GM12875 (cell line): ENCODE results near the gene POLR3F.
"Not testable (repeated sequence)": the region's sequence is repeated elsewhere in the genome, so short reads cannot be mapped to it uniquely, and the experiment has no call there.

ENCODE experiments used
- H3K4me3 ChIP-seq: one replicate; pipeline ENCODE4 v1.5.1; 2011; ENCODE audit warnings: low read depth, low read length, control low read depth
- TF ChIP-seq, protein P1 (sequence below): IDR thresholded peaks from 2 replicates; pipeline ENCODE4 v1.5.1; 2011; ENCODE audit warnings: low read depth, mild to moderate bottlenecking, control low read depth, inconsistent platforms, low read length, moderate library complexity, borderline replicate concordance; ENCODE audit not compliant: insufficient read depth

POLR3F gene

DNA sequence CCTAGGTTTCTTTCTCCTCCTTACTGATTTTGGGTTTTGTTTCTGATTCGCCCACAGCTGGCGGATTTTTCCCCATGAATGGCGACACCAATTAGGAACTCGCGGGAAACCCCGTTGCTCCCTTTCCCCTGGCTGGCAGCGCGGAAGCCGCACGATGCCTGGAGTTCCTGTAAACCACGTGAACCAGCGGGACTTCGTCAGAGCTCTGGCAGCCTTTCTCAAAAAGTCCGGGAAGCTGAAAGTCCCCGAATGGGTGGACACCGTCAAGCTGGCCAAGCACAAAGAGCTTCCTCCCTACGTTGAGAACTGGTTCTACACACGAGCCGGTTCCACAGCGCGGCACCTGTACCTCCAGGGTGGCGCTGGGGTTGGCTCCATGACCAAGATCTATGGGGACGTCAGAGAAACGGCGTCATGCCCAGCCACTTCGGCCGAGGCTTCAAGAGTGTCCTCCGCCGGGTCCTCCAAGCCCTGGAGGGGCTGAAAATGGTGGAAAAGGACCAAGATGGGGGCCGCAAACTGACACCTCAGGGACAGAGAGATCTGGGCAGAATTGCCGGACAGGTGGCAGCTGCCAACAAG is 37.4 kb downstream of the POLR3F start:
- no peak overlapping the region for H3K4me3 ChIP-seq
- TF ChIP-seq, protein P1, sequence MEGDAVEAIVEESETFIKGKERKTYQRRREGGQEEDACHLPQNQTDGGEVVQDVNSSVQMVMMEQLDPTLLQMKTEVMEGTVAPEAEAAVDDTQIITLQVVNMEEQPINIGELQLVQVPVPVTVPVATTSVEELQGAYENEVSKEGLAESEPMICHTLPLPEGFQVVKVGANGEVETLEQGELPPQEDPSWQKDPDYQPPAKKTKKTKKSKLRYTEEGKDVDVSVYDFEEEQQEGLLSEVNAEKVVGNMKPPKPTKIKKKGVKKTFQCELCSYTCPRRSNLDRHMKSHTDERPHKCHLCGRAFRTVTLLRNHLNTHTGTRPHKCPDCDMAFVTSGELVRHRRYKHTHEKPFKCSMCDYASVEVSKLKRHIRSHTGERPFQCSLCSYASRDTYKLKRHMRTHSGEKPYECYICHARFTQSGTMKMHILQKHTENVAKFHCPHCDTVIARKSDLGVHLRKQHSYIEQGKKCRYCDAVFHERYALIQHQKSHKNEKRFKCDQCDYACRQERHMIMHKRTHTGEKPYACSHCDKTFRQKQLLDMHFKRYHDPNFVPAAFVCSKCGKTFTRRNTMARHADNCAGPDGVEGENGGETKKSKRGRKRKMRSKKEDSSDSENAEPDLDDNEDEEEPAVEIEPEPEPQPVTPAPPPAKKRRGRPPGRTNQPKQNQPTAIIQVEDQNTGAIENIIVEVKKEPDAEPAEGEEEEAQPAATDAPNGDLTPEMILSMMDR = no peak

DNA sequence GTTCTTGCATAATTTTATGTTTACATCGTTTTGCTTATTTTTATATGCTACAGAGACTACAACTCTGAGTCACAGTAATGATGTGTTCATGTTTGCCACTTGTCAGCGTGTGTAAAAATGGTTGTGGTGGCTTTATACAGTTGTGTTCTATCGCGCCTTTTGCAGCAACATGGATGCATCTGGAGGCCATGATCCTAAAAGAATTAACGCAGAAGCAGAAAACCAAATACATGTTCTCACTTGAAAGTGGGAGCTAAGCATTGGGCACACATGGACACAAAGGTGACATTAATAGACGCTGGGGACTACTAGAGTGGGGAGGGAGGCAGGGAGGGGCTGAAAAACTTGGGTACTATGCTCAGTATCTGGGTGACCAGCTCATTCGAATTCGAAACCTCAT is 39.6 kb downstream of the POLR3F start:
- peak overlapping the region; percentile 66 for H3K4me3 ChIP-seq
- TF ChIP-seq, protein P1 = no peak

DNA sequence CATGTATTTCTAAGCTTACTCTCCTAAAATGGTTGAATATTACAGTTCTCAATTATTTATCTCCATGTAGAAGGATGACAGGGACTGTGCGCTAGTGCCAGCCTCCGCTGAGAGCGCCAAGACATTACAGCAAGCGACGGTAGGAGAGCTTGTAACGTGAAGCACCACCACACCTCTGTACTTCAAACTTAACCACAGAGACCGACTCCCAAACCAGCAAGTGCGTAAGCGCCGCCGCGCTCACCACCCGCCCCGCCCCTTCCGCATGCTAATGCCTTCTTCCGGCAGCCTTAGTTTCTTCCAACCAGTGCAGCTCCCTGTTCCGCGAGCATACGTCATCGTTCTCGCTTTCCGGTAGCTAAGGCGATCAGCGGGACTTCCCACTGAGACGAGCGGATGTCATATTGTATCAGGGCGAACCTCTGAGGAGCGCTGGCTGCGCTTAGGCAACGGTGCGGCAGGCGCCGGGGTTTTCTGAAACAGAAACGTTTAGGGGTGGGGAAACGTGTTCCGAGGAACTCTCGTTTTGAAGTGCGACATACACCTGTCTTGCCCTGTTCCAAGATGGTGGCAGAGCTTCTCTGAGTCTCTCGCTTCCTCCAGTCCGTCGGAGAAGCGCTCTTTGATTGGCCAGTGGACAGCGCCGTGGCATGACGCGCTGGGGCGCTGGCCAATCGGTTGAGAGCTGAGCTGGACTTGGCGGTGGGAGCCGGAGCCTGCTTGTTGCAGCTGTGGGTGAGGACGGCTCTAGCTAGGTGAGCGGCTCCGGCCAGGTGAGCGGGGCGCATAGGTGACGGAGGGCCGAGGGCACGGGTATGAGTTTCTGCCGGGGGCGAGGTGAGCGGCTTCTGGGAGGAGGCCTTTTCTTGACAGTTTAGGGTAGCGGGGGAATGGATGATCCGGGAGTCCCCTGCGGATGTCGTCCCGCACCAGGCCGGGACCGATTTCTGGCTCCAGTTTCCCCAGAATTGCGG is 40.3 kb downstream of the POLR3F start, which contains the start of gene SEC23B:
TSS of gene SEC23B (plus strand) at position 723 of the 974 bp plus-strand sequence. CDS start 2,896 bp downstream, outside the sequence.
- TF ChIP-seq, protein P1 = no peak
- peak within 1 kb of the TSS; percentile 66 for H3K4me3 ChIP-seq

DNA sequence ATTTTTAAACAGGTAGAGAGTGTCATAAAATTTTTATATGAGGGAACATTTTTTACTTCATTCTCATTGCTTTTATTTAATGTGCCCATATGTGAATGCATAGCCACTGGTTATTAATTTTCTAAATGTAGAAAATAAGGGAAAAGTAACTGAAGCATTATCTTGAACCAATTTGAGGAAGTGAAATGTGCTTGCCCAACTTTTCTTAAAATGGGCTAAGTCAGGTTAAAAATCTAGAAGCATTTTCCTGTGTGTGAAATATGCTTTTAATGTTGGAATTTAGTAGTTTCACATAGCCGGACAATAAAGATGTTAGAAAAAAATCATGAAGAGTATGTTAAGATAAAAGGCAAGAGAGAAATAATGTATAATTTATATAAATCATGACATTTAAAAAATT is 44.4 kb downstream of the POLR3F start:
- no peak overlapping the region for H3K4me3 ChIP-seq
- TF ChIP-seq, protein P1 = no peak

DNA sequence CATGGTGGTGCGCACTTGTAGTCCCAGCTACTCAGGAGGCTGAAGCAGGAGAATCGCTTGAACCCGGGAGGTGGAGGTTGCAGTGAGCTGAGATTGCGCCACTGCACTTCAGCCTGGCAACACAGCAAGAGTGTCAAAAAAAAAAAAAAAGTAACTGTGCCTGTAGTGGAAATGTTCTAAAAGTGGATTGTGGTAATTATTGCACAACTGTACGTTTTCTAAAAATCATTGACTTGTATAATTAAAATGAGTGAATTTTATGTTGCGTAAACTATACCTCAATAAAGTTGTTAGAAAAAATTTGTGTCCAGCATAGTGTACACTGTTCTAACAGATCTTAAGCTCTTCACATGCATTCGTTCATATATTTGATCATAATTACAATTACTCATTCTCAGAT is 46.0 kb downstream of the POLR3F start:
- TF ChIP-seq, protein P1 = no peak
- no peak overlapping the region for H3K4me3 ChIP-seq

DNA sequence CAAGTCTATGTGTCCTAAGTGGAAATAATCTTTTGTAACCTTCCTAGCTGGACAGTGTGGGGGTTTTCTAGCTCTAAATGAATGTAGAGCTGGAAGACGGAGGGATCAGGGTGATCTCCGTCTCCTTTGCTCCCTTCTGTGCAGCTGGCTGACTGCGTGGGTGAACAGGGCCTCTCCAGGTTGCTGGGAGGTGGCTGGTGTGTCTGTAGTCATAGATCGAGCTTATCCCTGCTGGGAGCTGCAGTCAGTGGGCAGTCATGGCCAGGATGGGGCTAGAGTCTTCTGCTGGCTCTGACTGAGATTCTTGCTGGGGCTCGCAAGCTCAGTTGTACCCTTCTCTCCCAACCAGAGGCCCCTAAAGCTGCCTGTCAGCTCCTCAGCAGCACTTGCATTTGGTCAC is 46.9 kb downstream of the POLR3F start:
- TF ChIP-seq, protein P1 = no peak
- H3K4me3 ChIP-seq = no peak overlapping the region

DNA sequence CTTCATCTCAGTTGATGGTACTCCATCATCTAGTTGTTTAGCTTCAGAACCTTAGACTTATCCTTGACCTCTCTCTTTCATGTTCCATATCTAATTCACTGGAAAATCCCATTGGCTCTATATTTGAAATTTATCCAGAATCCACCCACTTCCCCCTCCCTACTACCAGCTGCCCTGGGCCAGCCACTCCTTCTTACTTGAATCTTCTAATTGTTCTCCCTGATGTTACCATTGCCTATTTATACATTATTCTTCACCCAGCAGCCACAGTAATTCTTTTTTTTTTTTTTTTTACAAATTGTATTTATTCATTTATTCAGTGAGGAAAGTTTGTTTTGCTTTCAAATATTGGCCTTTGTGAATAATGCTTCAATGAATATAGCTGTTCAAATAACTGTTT is 48.8 kb downstream of the POLR3F start:
- TF ChIP-seq, protein P1 = no peak
- H3K4me3 ChIP-seq = no peak overlapping the region

DNA sequence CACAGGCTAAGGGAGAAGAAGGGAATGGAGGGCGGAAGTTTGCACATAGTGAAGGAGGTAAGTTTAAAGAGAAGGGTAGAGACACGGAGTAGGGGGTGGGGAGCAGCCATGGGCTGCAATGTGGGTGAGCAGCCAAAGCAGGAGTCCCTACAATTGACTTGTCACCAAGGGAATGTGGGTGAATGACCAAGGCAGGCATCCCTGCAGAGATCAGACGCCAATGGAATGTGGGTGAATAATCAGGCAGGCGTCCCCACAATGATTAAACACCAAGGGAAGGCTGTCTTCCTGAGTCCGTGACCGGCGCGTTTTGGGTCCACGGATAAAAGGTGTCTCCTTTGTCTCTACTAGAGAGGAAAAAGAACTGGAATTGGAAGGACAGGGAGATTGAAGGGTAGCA is 54.9 kb downstream of the POLR3F start:
- not testable (repeated sequence) for H3K4me3 ChIP-seq
